Stimulated activated naive CD8-positive, alpha-beta T cell treated with anti-CD3 and anti-CD28 coated beads, Interleukin-15, Interleukin-2, amounts not matched to agents 100 ng/mL and 50 ng/mL, for 24 hours (primary cell): ENCODE data around the gene ZNF655.
"Not testable (repeated sequence)": the region's sequence is repeated elsewhere in the genome, so short reads cannot be mapped to it uniquely, and the experiment has no call there.

ENCODE experiments used
- H3K27ac Mint-ChIP-seq: one replicate; pipeline ENCODE4 v1.8.0; 2021; ENCODE audit warnings: mild to moderate bottlenecking, mixed read lengths
- H3K27me3 Mint-ChIP-seq: one replicate; pipeline ENCODE4 v1.8.0; 2021; ENCODE audit warnings: mixed read lengths
- H3K36me3 Mint-ChIP-seq: one replicate; pipeline ENCODE4 v1.8.0; 2021; ENCODE audit warnings: low read depth, mixed read lengths
- H3K4me1 Mint-ChIP-seq: one replicate; pipeline ENCODE4 v1.8.0; 2021; ENCODE audit warnings: low read depth, mixed read lengths
- H3K4me3 Mint-ChIP-seq: one replicate; pipeline ENCODE4 v1.8.0; 2021; ENCODE audit warnings: mild to moderate bottlenecking, mixed read lengths
- H3K9me3 Mint-ChIP-seq: one replicate; pipeline ENCODE4 v1.8.0; 2021; ENCODE audit warnings: mixed read lengths

The ZNF655 gene

GRCh38 chr7:99558306-99559174 is at the start of gene ZNF655:
Gene ZNF655, plus strand, starts transcription at chr7:99558642. Its CDS starts 1,918 bp downstream, at chr7:99560560.
- Mint-ChIP-seq H3K36me3 (peaks cover 58% of the 10 kb centered on the region), H3K4me3 (peak within 1 kb of the TSS; percentile 92), H3K27ac (peak within 1 kb of the TSS; percentile 97), H3K4me1 (peaks cover 46% of the 10 kb centered on the region), H3K27me3 (no peaks in the 10 kb centered on the region), H3K9me3 (no peaks in the 10 kb centered on the region)

GRCh38 chr7:99514050-99514449 is 44.4 kb upstream of the ZNF655 start:
- H3K27me3 Mint-ChIP-seq, result no peaks in the 10 kb centered on the region
- peaks cover 40% of the 10 kb centered on the region for H3K36me3 Mint-ChIP-seq
- peaks cover 8% of the 10 kb centered on the region for H3K4me1 Mint-ChIP-seq
- H3K27ac Mint-ChIP-seq, result no peak overlapping the region
- H3K4me3 Mint-ChIP-seq, result no peak overlapping the region
- H3K9me3 Mint-ChIP-seq, result no peaks in the 10 kb centered on the region

GRCh38 chr7:99521399-99521798 is 37.0 kb upstream of the ZNF655 start:
- Mint-ChIP-seq H3K27me3 (no peaks in the 10 kb centered on the region), H3K4me1 (no peaks in the 10 kb centered on the region), H3K36me3 (peaks cover 44% of the 10 kb centered on the region), H3K4me3 (no peak overlapping the region), H3K9me3 (no peaks in the 10 kb centered on the region), H3K27ac (no peak overlapping the region)

- Mint-ChIP-seq H3K9me3 (peaks cover 10% of the 10 kb centered on the region), H3K27me3 (no peaks in the 10 kb centered on the region), H3K27ac (no peak overlapping the region), H3K4me3 (no peak overlapping the region), H3K36me3 (peaks cover 61% of the 10 kb centered on the region), H3K4me1 (no peaks in the 10 kb centered on the region)
Measured at GRCh38 chr7:99525713-99526440, 32.6 kb upstream of the ZNF655 start.

- peaks cover 71% of the 10 kb centered on the region for H3K36me3 Mint-ChIP-seq
- H3K9me3 Mint-ChIP-seq, result peaks cover 36% of the 10 kb centered on the region
- H3K27me3 Mint-ChIP-seq, result no peaks in the 10 kb centered on the region
- H3K4me3 Mint-ChIP-seq, result no peak overlapping the region
- no peak overlapping the region for H3K27ac Mint-ChIP-seq
- H3K4me1 Mint-ChIP-seq, result no peaks in the 10 kb centered on the region
Measured at GRCh38 chr7:99531354-99531765, 27.1 kb upstream of the ZNF655 start.

- Mint-ChIP-seq H3K27ac (no peak overlapping the region), H3K4me3 (no peak overlapping the region), H3K9me3 (peaks cover 43% of the 10 kb centered on the region), H3K4me1 (no peaks in the 10 kb centered on the region), H3K36me3 (peaks cover 33% of the 10 kb centered on the region), H3K27me3 (no peaks in the 10 kb centered on the region)
Measured at GRCh38 chr7:99535667-99536066, 22.8 kb upstream of the ZNF655 start.

- H3K4me3 Mint-ChIP-seq, result no peak overlapping the region
- no peaks in the 10 kb centered on the region for H3K27me3 Mint-ChIP-seq
- peaks cover 22% of the 10 kb centered on the region for H3K9me3 Mint-ChIP-seq
- H3K4me1 Mint-ChIP-seq, result no peaks in the 10 kb centered on the region
- no peak overlapping the region for H3K27ac Mint-ChIP-seq
- H3K36me3 Mint-ChIP-seq, result peaks cover 9% of the 10 kb centered on the region
Measured at GRCh38 chr7:99539213-99539811, 19.1 kb upstream of the ZNF655 start.

- no peaks in the 10 kb centered on the region for H3K27me3 Mint-ChIP-seq
- peaks cover 13% of the 10 kb centered on the region for H3K36me3 Mint-ChIP-seq
- H3K4me3 Mint-ChIP-seq, result no peak overlapping the region
- H3K27ac Mint-ChIP-seq, result no peak overlapping the region
- no peaks in the 10 kb centered on the region for H3K4me1 Mint-ChIP-seq
- H3K9me3 Mint-ChIP-seq, result peaks cover 22% of the 10 kb centered on the region
Measured at GRCh38 chr7:99540542-99540941, 17.9 kb upstream of the ZNF655 start.

GRCh38 chr7:99541212-99541611 is 17.2 kb upstream of the ZNF655 start:
- peaks cover 13% of the 10 kb centered on the region for H3K36me3 Mint-ChIP-seq
- peaks cover 22% of the 10 kb centered on the region for H3K9me3 Mint-ChIP-seq
- H3K27ac Mint-ChIP-seq, result no peak overlapping the region
- H3K4me1 Mint-ChIP-seq, result no peaks in the 10 kb centered on the region
- no peaks in the 10 kb centered on the region for H3K27me3 Mint-ChIP-seq
- no peak overlapping the region for H3K4me3 Mint-ChIP-seq

- Mint-ChIP-seq H3K36me3 (peaks cover 31% of the 10 kb centered on the region), H3K9me3 (peaks cover 15% of the 10 kb centered on the region), H3K27ac (no peak overlapping the region), H3K27me3 (no peaks in the 10 kb centered on the region), H3K4me1 (no peaks in the 10 kb centered on the region), H3K4me3 (no peak overlapping the region)
Measured at GRCh38 chr7:99543081-99543671, 15.3 kb upstream of the ZNF655 start.

GRCh38 chr7:99543916-99544315 is 14.5 kb upstream of the ZNF655 start:
- Mint-ChIP-seq H3K4me3 (no peak overlapping the region), H3K36me3 (peaks cover 35% of the 10 kb centered on the region), H3K27me3 (no peaks in the 10 kb centered on the region), H3K4me1 (no peaks in the 10 kb centered on the region), H3K9me3 (peaks cover 14% of the 10 kb centered on the region), H3K27ac (no peak overlapping the region)

- H3K27me3 Mint-ChIP-seq, H3K4me3 Mint-ChIP-seq, H3K27ac Mint-ChIP-seq, H3K4me1 Mint-ChIP-seq: not testable (repeated sequence)
- peaks cover 14% of the 10 kb centered on the region for H3K9me3 Mint-ChIP-seq
- peaks cover 38% of the 10 kb centered on the region for H3K36me3 Mint-ChIP-seq
Measured at GRCh38 chr7:99545308-99545707, 13.1 kb upstream of the ZNF655 start.

GRCh38 chr7:99549545-99549944 is 8.9 kb upstream of the ZNF655 start:
- not testable (repeated sequence) for H3K4me3 Mint-ChIP-seq

GRCh38 chr7:99551334-99551733 is 7.1 kb upstream of the ZNF655 start:
- H3K36me3 Mint-ChIP-seq, result peaks cover 48% of the 10 kb centered on the region
- peak overlapping the region; percentile 89 for H3K4me3 Mint-ChIP-seq
- peak overlapping the region; percentile 78 for H3K27ac Mint-ChIP-seq
- peaks cover 25% of the 10 kb centered on the region for H3K4me1 Mint-ChIP-seq
- H3K9me3 Mint-ChIP-seq, result peaks cover 4% of the 10 kb centered on the region
- no peaks in the 10 kb centered on the region for H3K27me3 Mint-ChIP-seq

More at GRCh38 chr7:99549545-99549944, 8.9 kb upstream of the ZNF655 start:
- not testable (repeated sequence) for H3K9me3 Mint-ChIP-seq, H3K27me3 Mint-ChIP-seq, H3K27ac Mint-ChIP-seq
- Mint-ChIP-seq H3K36me3 (peaks cover 44% of the 10 kb centered on the region), H3K4me1 (peaks cover 21% of the 10 kb centered on the region)
